GM12878 (cell line): ENCODE results near the gene CLEC4D. TPM values are rescaled to one million over a fixed set of nuclear protein-coding genes. Genes with fewer than 3 reads are reported as not detected.

Experiments used
- ATAC-seq: fragments of 200-7000 bp; cut with Tn5 transposase; 3 replicates; pipeline ENCODE4 v1.9.1; 2020; ENCODE audit warnings: mild to moderate bottlenecking, moderate library complexity
- BruUV-seq: library from RNA; stranded (reverse); fragments of 400-500 nt; replicated peaks from 2 replicates; lab custom pipeline; 2021; lab: Mats Ljungman, UMichigan
- CTCF ChIA-PET: fragments of 300-600 bp; sonication (Branson Sonifier 250); formaldehyde crosslinking; extraction: SDS; loops from one replicate; lab custom pipeline; 2021; ENCODE audit warnings: inconsistent platforms; lab: Yijun Ruan, JAX
- POLR2A ChIA-PET: fragments of 350-600 bp; formaldehyde crosslinking; extraction: SDS; loops from one replicate; lab custom pipeline; 2021; ENCODE audit warnings: inconsistent platforms; lab: Charles Lee
- RAD21 ChIA-PET: fragments of 300-600 bp; sonication (Branson Sonifier 250); formaldehyde crosslinking; loops from one replicate; lab custom pipeline; 2023; ENCODE audit warnings: antibody characterized with exemption; ENCODE audit not compliant: unreplicated experiment; lab: Charles Lee
- SMC1A ChIA-PET: fragments of 300-600 bp; sonication (Branson Sonifier 250); formaldehyde crosslinking; loops from one replicate; lab custom pipeline; 2023; ENCODE audit not compliant: unreplicated experiment, uncharacterized antibody; lab: Charles Lee
- DNase-seq: peaks from one replicate; pipeline ENCODE4 v3.0.0-alpha.2; 2011; ENCODE audit warnings: low read depth, low spot score
- FAIRE-seq: peaks from 3 replicates; lab custom pipeline; 2011; peaks lifted over from hg19 to GRCh38; lab: Jason Lieb, UNC
- H2AFZ ChIP-seq: 2 replicates; pipeline ENCODE4 v1.6.0; 2011; ENCODE audit warnings: low read depth, low read length, control low read depth; ENCODE audit not compliant: control insufficient read depth
- H3K27ac ChIP-seq: 2 replicates; pipeline ENCODE4 v1.5.1; 2011; ENCODE audit warnings: control low read depth; ENCODE audit not compliant: control insufficient read depth, insufficient read depth
- H3K27me3 ChIP-seq, 2 experiments: replicated peaks in 1 of 2; 2 replicates each; pipeline versions ENCODE4 v1.6.0 to v1.6.1; 2011; ENCODE audit warnings: low read length in 1 of 2; ENCODE audit not compliant: control insufficient read depth in 2 of 2, insufficient read depth in 2 of 2
- H3K36me3 ChIP-seq, 2 experiments: 2 replicates each; pipeline ENCODE4 v1.5.1; 2011; ENCODE audit warnings: low read length in 1 of 2; ENCODE audit not compliant: control insufficient read depth in 2 of 2, insufficient read depth in 2 of 2
- H3K4me1 ChIP-seq: 2 replicates; pipeline ENCODE4 v1.6.1; 2011; ENCODE audit warnings: mild to moderate bottlenecking, low read length, moderate library complexity, mixed read lengths; ENCODE audit not compliant: control insufficient read depth, insufficient read depth
- H3K4me2 ChIP-seq: 2 replicates; pipeline ENCODE4 v1.6.0; 2011; ENCODE audit warnings: control low read depth; ENCODE audit not compliant: control insufficient read depth, insufficient read depth
- H3K4me3 ChIP-seq: fragments of 200-600 bp; sonication (generic); 2 replicates; pipeline ENCODE4 v1.5.1; 2016
- H3K79me2 ChIP-seq: 2 replicates; pipeline ENCODE4 v1.6.0; 2011; ENCODE audit warnings: low read length; ENCODE audit not compliant: control insufficient read depth, insufficient read depth
- H3K9ac ChIP-seq: 2 replicates; pipeline ENCODE4 v1.8.0; 2011; ENCODE audit warnings: low read length, control low read depth, mixed read lengths; ENCODE audit not compliant: control insufficient read depth, insufficient read depth
- H3K9me3 ChIP-seq: replicated peaks from 3 replicates; pipeline ENCODE4 v1.5.1; 2011; ENCODE audit warnings: mild to moderate bottlenecking, low read length; ENCODE audit not compliant: control insufficient read depth, insufficient read depth
- H4K20me1 ChIP-seq: 2 replicates; pipeline ENCODE4 v1.6.0; 2011; ENCODE audit not compliant: control insufficient read depth, insufficient read depth
- BACH1 ChIP-seq: fragments of 450-650 bp; IDR thresholded peaks from 2 replicates; pipeline ENCODE4 v1.6.1; 2017; ENCODE audit warnings: mild to moderate bottlenecking, borderline replicate concordance
- KAT2A ChIP-seq: conservative IDR thresholded peaks from 2 replicates; pipeline ENCODE4 v1.6.1; 2011; ENCODE audit warnings: low read depth, low read length; ENCODE audit not compliant: control insufficient read depth
- MEF2A ChIP-seq: IDR thresholded peaks from 2 replicates; pipeline ENCODE4 v1.6.1; 2011; ENCODE audit warnings: low read depth, mild to moderate bottlenecking, low read length, moderate library complexity; ENCODE audit not compliant: insufficient read depth
- NRF1 ChIP-seq: conservative IDR thresholded peaks from 2 replicates; pipeline ENCODE4 v1.6.1; 2011; ENCODE audit warnings: mild to moderate bottlenecking, low read depth, low read length, improper control_type of control experiment
- RBBP5 ChIP-seq: fragments of 200-600 bp; sonication (generic); conservative IDR thresholded peaks from 2 replicates; pipeline ENCODE4 v1.6.1; 2016
- SREBF1 ChIP-seq: IDR thresholded peaks from 2 replicates; pipeline ENCODE4 v1.6.1; 2012; ENCODE audit warnings: mild to moderate bottlenecking, low read length
- SREBF2 ChIP-seq: IDR thresholded peaks from 2 replicates; pipeline ENCODE4 v1.6.1; 2012; ENCODE audit warnings: mild to moderate bottlenecking, low read length
- ZNF274 ChIP-seq: IDR thresholded peaks from one replicate; pipeline ENCODE4 v1.8.0; 2011; ENCODE audit not compliant: insufficient read length, insufficient read depth
- WGBS: methylation state at CpG from one replicate; pipeline ENCODE4 v1.1.6; 2016; ENCODE audit warnings: low lambda C conversion rate; ENCODE audit not compliant: insufficient replicate concordance, insufficient coverage; ENCODE audit errors: missing lambda C conversion rate; 5-methylcytosine and 5-hydroxymethylcytosine counted together
- in situ Hi-C: fragments of 300-500 bp; cut with MboI; formaldehyde crosslinking; loops from 9 replicates; pipeline ENCODE4 v1.14.3; 2018; ENCODE audit warnings: mixed read lengths
- intact Hi-C: fragments of 100-400 bp; cut with micrococcal nuclease; formaldehyde crosslinking; loops from one replicate; pipeline ENCODE4 v1.14.2; 2022; ENCODE audit not compliant: unreplicated experiment
- polyA plus RNA-seq, 11 experiments: library from polyadenylated mRNA; depleted of rRNA in 4 of 11; unstranded in 6 of 11; stranded (reverse) in 5 of 11; fragments of >200 nt; fragmentation: Nextera tagmentation in 4 of 11; fragmentation: Illumina TruSeq in 1 of 11; extraction: Ambion mirVana in 4 of 11; extraction: Trizol in 1 of 11; gene quantifications; 1 replicate in 1 of 11; 2 replicates in 10 of 11; pipeline versions ENCODE4 v1.2.1 to v1.2.3, GENCODE V29; 2011 to 2016; ENCODE audit warnings: inconsistent platforms in 2 of 11, missing spikeins in 2 of 11, low read depth in 1 of 11
- total RNA-seq, 4 experiments: library from RNA; depleted of rRNA in 3 of 4; stranded (reverse); fragments of >200 nt in 3 of 4; fragmentation: Illumina TruSeq in 1 of 4; extraction: Trizol in 1 of 4; gene quantifications; 2 replicates each; pipeline versions ENCODE4 v1.2.1 to v1.2.3, GENCODE V29; 2013 to 2021
- TF ChIP-seq, protein P1 (sequence below): fragments of 450-650 bp; formaldehyde crosslinking; IDR thresholded peaks from 2 replicates; pipeline ENCODE4 v1.4.0; 2020; ENCODE audit warnings: mild to moderate bottlenecking, moderate library complexity
- TF ChIP-seq, protein P2 (sequence below): IDR thresholded peaks from 2 replicates; pipeline ENCODE4 v1.6.1; 2011; ENCODE audit warnings: mild to moderate bottlenecking, low read depth, low read length, moderate library complexity; ENCODE audit not compliant: insufficient replicate concordance
- TF ChIP-seq, protein P3 (sequence below): fragments of 450-650 bp; IDR thresholded peaks from 2 replicates; pipeline ENCODE4 v1.6.1; 2016; ENCODE audit warnings: mild to moderate bottlenecking, moderate library complexity, borderline replicate concordance
- TF ChIP-seq, protein P4 (sequence below): fragments of 450-650 bp; IDR thresholded peaks from 2 replicates; pipeline ENCODE4 v1.6.1; 2017; ENCODE audit warnings: low read depth, mild to moderate bottlenecking, moderate library complexity

Gene CLEC4D
- total and polyA plus RNA-seq, 10 of the 15 experiments (the other 5 are each of a cell fraction or from before 2014, with no cell fraction given) = not detected

DNA sequence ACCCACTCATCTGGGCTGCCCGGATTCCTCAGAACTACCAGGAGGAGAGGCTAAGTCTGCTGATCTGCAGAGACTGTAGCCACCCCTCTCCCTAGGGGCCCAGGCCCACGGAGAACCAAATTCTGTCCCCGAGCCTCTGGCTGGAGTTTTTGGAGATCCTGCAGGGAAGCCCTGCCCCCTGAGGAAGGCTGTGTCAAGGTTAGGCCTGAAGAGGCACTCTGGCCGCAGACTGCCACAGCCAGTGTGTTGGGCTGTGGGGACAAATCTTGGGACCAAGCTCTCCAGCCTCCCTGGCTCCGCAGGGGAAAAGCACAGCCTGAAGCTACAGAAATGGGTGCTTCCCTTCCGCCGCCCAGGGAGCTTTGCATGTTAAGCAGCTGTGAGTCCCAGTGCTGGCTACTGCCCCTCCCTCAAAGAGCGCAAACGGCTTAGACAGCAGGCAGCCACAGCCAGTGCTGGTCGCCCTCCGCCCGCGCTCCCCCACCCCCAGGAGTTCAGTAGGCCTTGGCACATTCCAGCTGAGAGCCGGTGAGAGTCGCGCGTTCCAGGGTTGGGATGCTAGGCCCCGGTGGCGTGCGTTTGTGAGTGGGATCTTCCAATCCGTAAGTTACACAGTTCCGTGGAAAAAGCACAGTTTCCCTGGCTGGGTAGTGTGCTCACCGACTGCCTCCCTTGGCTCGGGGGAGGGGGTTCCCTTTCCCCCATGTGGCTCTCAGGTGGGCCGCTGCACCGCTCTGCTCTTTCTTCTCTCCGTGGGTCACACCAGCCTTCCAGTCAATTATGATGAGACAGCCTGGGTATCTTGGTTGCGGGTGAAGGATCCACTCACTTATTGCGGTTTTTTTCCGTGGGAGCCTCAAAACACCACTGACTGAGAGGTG lies 14.2 kb downstream of the CLEC4D start:
- H3K4me2 ChIP-seq = no peak overlapping the region
- ChIA-PET POLR2A (no interaction called here), CTCF (no interaction called here), RAD21 (no interaction called here), SMC1A (no interaction called here)
- H4K20me1 ChIP-seq = no peaks in the 10 kb centered on the region
- H3K9me3 ChIP-seq = no peaks in the 10 kb centered on the region; the same call in 2 of the 3 replicates
- DNase-seq = no peak
- no peak overlapping the region for H3K9ac ChIP-seq
- H3K4me1 ChIP-seq = no peaks in the 10 kb centered on the region
- intact Hi-C loops (no loop called here), in situ Hi-C loops (loop anchor here (25.0 kb wide), 1 partner anchor 360 kb away; no protein-coding TSS in a partner anchor)
- H2AFZ ChIP-seq = no peak overlapping the region
- H3K79me2 ChIP-seq = no peaks in the 10 kb centered on the region
- no peak for ATAC-seq
- no peaks in the 10 kb centered on the region for H3K36me3 ChIP-seq
- 76% methylated on average over 28 of the region's 30 CpGs for WGBS
- no peak for FAIRE-seq
- peaks cover 2 to 5% of the 10 kb centered on the region in 2 experiments; a peak in 2 of 4 replicates for H3K27me3 ChIP-seq
- no peak overlapping the region for H3K4me3 ChIP-seq
- no TSS peak for BruUV-seq
- no peak overlapping the region for H3K27ac ChIP-seq
- TF ChIP-seq KAT2A = no peak
- no peak for TF ChIP-seq NRF1
- TF ChIP-seq, protein P1, sequence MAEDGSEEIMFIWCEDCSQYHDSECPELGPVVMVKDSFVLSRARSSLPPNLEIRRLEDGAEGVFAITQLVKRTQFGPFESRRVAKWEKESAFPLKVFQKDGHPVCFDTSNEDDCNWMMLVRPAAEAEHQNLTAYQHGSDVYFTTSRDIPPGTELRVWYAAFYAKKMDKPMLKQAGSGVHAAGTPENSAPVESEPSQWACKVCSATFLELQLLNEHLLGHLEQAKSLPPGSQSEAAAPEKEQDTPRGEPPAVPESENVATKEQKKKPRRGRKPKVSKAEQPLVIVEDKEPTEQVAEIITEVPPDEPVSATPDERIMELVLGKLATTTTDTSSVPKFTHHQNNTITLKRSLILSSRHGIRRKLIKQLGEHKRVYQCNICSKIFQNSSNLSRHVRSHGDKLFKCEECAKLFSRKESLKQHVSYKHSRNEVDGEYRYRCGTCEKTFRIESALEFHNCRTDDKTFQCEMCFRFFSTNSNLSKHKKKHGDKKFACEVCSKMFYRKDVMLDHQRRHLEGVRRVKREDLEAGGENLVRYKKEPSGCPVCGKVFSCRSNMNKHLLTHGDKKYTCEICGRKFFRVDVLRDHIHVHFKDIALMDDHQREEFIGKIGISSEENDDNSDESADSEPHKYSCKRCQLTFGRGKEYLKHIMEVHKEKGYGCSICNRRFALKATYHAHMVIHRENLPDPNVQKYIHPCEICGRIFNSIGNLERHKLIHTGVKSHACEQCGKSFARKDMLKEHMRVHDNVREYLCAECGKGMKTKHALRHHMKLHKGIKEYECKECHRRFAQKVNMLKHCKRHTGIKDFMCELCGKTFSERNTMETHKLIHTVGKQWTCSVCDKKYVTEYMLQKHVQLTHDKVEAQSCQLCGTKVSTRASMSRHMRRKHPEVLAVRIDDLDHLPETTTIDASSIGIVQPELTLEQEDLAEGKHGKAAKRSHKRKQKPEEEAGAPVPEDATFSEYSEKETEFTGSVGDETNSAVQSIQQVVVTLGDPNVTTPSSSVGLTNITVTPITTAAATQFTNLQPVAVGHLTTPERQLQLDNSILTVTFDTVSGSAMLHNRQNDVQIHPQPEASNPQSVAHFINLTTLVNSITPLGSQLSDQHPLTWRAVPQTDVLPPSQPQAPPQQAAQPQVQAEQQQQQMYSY (CRISPR knock-in tag) = no peak
- no peak for TF ChIP-seq ZNF274
- no peak for TF ChIP-seq SREBF1
- no peak for TF ChIP-seq RBBP5
- TF ChIP-seq, protein P2, sequence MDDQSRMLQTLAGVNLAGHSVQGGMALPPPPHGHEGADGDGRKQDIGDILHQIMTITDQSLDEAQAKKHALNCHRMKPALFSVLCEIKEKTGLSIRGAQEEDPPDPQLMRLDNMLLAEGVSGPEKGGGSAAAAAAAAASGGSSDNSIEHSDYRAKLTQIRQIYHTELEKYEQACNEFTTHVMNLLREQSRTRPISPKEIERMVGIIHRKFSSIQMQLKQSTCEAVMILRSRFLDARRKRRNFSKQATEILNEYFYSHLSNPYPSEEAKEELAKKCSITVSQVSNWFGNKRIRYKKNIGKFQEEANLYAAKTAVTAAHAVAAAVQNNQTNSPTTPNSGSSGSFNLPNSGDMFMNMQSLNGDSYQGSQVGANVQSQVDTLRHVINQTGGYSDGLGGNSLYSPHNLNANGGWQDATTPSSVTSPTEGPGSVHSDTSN = no peak
- TF ChIP-seq, protein P3, sequence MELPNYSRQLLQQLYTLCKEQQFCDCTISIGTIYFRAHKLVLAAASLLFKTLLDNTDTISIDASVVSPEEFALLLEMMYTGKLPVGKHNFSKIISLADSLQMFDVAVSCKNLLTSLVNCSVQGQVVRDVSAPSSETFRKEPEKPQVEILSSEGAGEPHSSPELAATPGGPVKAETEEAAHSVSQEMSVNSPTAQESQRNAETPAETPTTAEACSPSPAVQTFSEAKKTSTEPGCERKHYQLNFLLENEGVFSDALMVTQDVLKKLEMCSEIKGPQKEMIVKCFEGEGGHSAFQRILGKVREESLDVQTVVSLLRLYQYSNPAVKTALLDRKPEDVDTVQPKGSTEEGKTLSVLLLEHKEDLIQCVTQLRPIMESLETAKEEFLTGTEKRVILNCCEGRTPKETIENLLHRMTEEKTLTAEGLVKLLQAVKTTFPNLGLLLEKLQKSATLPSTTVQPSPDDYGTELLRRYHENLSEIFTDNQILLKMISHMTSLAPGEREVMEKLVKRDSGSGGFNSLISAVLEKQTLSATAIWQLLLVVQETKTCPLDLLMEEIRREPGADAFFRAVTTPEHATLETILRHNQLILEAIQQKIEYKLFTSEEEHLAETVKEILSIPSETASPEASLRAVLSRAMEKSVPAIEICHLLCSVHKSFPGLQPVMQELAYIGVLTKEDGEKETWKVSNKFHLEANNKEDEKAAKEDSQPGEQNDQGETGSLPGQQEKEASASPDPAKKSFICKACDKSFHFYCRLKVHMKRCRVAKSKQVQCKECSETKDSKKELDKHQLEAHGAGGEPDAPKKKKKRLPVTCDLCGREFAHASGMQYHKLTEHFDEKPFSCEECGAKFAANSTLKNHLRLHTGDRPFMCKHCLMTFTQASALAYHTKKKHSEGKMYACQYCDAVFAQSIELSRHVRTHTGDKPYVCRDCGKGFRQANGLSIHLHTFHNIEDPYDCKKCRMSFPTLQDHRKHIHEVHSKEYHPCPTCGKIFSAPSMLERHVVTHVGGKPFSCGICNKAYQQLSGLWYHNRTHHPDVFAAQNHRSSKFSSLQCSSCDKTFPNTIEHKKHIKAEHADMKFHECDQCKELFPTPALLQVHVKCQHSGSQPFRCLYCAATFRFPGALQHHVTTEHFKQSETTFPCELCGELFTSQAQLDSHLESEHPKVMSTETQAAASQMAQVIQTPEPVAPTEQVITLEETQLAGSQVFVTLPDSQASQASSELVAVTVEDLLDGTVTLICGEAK = no peak
- TF ChIP-seq, protein P4, sequence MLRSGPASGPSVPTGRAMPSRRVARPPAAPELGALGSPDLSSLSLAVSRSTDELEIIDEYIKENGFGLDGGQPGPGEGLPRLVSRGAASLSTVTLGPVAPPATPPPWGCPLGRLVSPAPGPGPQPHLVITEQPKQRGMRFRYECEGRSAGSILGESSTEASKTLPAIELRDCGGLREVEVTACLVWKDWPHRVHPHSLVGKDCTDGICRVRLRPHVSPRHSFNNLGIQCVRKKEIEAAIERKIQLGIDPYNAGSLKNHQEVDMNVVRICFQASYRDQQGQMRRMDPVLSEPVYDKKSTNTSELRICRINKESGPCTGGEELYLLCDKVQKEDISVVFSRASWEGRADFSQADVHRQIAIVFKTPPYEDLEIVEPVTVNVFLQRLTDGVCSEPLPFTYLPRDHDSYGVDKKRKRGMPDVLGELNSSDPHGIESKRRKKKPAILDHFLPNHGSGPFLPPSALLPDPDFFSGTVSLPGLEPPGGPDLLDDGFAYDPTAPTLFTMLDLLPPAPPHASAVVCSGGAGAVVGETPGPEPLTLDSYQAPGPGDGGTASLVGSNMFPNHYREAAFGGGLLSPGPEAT = no peak
- TF ChIP-seq BACH1 = no peak
- TF ChIP-seq SREBF2 = no peak
- no peak for TF ChIP-seq MEF2A
